CD4-positive, alpha-beta T cell treated with Interleukin-4 for 1 hour (primary cell): Measurements from ENCODE around the gene SNAP29.
"Not testable (repeated sequence)": the region's sequence is repeated elsewhere in the genome, so short reads cannot be mapped to it uniquely, and the experiment has no call there.

Experiments
- DNase-seq, 2 donors: peaks; one replicate each; pipeline ENCODE4 v3.0.0-alpha.2; 2020 to 2022

The SNAP29 gene

GRCh38 chr22:20935049-20935448, 76.2 kb downstream of the SNAP29 start:
- not testable (repeated sequence) for DNase-seq

- not testable (repeated sequence) for DNase-seq
These were observed 77.2 kb downstream of the SNAP29 start for GRCh38 chr22:20935780-20936539.

- DNase-seq: no peak
These were observed 78.4 kb downstream of the SNAP29 start for GRCh38 chr22:20937031-20937793.

- no peak for DNase-seq
These were observed 79.2 kb downstream of the SNAP29 start for GRCh38 chr22:20937794-20938671.

- DNase-seq: not testable (repeated sequence)
These were observed 80.8 kb downstream of the SNAP29 start for GRCh38 chr22:20939457-20940185.

GRCh38 chr22:20940186-20940651, 81.4 kb downstream of the SNAP29 start:
- no peak for DNase-seq
